T-helper 1 cell (primary cell): ENCODE data around the gene LDAH.
"Not testable (repeated sequence)": the region's sequence is repeated elsewhere in the genome, so short reads cannot be mapped to it uniquely, and the experiment has no call there.

Experiments used
- DNase-seq, 5 donors: peaks; one replicate each; pipeline ENCODE4 v3.0.0-alpha.2; 2012 to 2020

Gene LDAH

GRCh38 chr2:20717641-20718040 lies 105.3 kb downstream of the LDAH start:
- DNase-seq = no peak

GRCh38 chr2:20716164-20716563 lies 106.7 kb downstream of the LDAH start:
- not testable (repeated sequence) for DNase-seq

- DNase-seq = not testable (repeated sequence)
Observed at GRCh38 chr2:20714412-20714811, 108.5 kb downstream of the LDAH start.

- not testable (repeated sequence) for DNase-seq
Observed at GRCh38 chr2:20713585-20713984, 109.3 kb downstream of the LDAH start.

DNA sequence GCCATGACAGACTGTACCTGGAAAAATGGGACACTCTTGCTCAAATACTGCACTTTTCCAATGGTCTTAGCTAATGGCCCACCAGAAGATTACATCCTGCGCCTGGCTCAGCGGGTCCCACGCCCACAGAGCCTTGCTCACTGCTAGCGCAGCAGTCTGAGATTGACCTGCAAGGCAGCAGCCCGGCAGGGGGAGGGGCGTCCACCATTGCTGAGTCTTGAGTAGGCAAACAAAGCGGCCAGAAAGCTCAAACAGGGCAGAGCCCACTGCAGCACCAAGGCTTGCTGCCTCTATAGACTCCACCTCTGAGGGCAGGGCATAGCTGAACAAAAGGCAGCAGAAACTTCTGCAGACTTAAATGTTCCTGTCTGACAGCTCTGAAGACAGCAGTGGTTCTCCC lies 111.3 kb downstream of the LDAH start:
- not testable (repeated sequence) for DNase-seq

DNA sequence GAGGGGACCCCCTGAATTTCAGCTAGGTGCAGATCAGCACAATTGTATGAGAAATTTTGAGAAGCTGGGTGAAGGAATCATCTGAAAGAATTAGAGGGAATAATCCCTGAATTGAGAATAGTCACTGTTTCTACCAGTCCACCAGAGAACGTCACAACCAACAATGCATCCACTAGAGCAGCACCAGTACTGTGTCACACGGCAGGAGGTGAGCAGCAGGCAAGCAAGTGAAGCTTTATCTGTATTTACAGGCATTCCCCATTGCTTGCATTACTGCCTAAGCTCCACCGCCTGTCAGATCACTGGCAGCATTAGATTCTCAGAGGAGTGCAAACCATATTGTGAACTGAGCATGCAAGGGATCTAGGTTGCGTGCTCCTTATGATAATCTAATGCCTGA lies 115.3 kb downstream of the LDAH start:
- no peak for DNase-seq

GRCh38 chr2:20706786-20707185 lies 116.1 kb downstream of the LDAH start:
- DNase-seq = no peak

- no peak for DNase-seq
Observed at GRCh38 chr2:20706217-20706616, 116.7 kb downstream of the LDAH start.

DNA sequence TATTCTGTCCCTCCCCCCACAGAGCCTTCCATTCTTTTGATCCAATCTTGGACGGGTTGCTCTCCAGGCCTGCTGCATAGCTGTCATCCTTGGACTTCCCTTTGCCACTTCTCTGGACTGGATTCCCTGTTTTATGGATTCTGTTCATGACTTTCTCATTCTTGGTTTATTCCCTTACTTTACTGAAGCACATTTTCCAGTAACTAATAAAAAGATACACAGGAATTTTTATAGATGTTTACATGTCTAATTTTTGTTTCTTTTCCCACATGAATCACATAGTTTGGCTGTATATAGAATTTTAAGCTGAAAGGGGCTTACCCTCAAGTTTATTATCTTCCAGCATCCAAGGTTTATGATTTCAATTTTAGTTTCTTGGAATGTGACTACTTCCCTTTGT lies 118.0 kb downstream of the LDAH start:
- no peak for DNase-seq

- no peak for DNase-seq
Observed at GRCh38 chr2:20702563-20702962, 120.3 kb downstream of the LDAH start.

- DNase-seq = no peak
Observed at GRCh38 chr2:20698916-20699613, 123.8 kb downstream of the LDAH start.

GRCh38 chr2:20697322-20697934 lies 125.5 kb downstream of the LDAH start:
- DNase-seq = no peak

DNA sequence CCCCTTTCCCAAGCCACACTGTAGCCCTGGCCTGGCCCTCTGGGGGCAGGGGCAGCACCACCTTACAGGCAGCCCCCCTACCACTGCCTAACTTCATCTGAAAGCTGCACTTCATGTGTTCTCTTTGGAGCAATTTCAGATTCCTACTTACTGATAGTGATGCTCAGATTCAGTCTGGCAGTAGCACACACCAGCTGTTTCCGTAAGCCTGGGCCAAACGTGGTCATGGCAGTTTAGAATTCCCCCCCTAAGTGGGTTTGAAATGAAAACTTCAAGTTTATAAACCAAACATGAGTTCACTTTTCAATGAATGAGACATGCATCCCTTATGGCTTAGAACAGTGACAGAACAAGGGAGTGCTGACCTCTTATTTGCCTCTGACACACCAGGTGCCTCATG lies 126.5 kb downstream of the LDAH start:
- no peak for DNase-seq

GRCh38 chr2:20693317-20693716 lies 129.6 kb downstream of the LDAH start:
- DNase-seq = no peak

- no peak for DNase-seq
Observed at GRCh38 chr2:20692081-20692480, 130.8 kb downstream of the LDAH start.

DNA sequence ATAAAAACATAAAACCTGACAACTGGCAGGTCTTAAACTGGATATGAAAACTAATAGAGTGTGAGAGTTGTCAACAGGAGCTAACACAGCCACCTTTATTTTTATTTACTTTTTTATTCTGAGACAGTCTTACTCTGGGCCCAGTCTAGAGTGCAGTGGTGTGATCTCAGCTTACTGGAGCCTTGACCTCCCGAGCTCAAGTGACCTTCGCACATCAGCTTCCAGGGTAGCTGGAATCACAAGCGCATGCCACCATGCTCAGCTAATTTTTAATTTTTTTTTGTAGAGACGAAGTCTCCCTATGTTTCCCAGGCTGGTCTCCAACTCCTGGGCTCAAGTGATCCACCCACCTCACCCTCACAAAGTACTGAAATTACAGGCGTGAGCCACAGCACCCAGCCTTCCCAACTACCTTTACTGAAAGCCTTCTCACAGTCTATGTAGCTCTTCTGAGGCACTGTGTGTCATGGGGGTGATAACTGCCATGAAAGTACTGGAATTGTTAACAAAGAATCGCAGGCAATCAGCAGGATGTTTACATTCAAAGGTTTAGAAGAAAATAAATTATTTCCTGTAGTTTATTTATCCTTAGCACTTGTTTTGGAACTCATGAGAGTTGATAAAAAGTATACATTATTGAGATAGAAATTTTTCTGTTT lies 131.7 kb downstream of the LDAH start:
- DNase-seq = no peak

GRCh38 chr2:20689428-20690264 lies 133.3 kb downstream of the LDAH start:
- DNase-seq = no peak

DNA sequence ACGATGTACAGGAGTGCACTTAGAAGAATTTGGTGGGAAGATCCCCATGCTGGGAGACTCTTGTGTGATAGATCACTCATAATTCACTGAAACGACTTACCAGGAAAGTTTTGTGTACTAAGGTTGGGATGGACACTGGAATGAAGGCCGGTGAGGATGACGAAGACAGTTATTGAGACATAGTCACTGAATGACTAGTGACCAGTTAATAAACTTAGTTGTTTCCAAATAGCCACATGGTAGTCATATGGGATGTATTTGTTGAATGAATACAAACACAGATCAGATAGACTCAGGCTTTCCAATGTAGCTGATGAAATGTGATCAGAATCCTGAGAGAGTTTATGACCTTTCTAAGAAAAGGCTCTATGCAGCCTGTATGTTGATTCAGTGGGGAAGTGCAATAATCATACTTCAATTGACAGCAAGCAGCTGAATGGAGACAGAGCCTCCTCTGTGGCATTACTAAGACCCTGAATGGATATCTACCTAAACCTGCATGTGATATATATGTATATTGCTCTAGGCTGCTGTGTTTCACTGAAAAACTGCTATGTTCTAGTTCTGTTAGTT lies 135.6 kb downstream of the LDAH start:
- no peak for DNase-seq

- no peak for DNase-seq
Observed at GRCh38 chr2:20684581-20685063, 138.3 kb downstream of the LDAH start.

DNA sequence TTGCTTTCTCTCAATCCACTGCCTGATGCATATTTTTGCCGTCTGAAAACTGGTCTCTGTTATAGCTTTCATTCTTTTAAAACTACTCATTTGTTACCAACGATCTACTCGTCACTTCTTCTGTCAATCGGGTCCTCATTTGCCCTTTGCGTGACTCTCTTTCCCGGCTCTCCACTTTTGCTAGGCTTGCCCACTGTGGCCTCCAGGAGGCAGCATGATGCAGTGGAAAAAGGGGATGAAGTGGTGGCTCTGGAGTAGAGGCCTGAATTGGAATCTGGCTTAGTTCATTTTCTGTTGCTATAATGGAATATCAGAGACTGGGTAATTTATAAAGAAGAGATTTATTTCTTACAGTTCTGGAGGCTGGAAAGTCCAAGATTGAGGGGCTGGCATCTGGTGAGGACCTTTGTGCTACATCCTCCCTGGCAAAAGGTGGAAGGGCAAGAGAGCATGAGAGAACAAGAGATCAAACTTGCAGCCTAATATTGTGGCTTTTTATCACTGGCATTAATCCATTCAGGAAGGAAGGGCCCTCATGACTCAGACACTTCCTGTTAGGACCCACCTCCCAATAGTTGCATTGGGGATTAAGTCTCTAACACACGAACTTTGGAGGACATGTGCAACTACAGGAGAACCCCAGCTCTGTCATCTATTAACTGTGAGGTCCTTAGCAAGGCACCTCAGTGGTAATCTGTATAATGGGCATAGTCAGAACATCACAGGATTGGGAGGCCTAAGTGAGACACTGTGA lies 140.6 kb downstream of the LDAH start:
- no peak for DNase-seq

DNA sequence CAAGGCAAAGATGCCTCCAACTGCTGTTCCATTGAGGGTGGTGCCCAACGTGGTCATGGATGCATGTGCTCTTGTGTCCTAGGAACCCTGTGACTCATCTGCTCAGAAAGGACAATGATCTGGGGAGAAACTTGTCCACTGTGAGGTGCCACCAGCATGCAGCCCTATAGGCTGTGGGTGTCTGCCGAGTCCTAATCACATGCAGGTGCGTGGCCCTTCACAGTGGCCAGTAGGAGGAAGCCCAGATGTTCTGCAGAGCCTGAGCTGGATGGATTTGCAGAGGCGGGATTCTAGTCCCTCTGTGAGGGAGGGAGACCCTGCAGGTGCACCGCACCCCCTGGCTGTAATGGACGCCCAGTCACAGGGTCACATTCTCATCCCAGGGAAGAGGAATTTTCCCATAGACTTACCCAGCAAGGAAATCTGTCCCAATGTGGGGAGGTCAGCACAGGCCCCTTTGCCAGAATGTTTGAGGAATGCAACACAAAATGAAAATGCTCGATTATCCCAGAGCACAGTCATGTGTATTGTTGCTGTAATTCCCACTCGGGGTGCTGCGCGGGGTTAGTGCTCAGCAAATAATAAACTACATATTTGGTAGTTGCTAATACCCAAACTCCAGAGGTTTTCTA lies 142.0 kb downstream of the LDAH start:
- DNase-seq = no peak
